ENCODE measurements around the gene TGIF1. TPM values are rescaled to one million over a fixed set of nuclear protein-coding genes. Genes with fewer than 3 reads are reported as not detected.

TGIF1 gene
- total and polyA plus RNA-seq, 10 of the 15 experiments (the other 5 are each of a cell fraction or from before 2014, with no cell fraction given), result 1.8 to 8.5 (median 6.4) TPM

GRCh38 chr18:3494569-3494968 is 44.6 kb downstream of the TGIF1 start:
- FAIRE-seq (no peak), ATAC-seq (peak; percentile 67), DNase-seq (ENCODE audit: low read depth, low spot score) (no peak)
- RAD21 ChIA-PET (ENCODE audit: unreplicated experiment), result interaction anchor here (1.3 to 3.3 kb wide), 3 partner anchors 32 to 171 kb away, joined by 4 to 18 read pairs (median 5); no protein-coding TSS in a partner anchor
- Histone ChIP-seq H3K9ac (ENCODE audit: control insufficient read depth, insufficient read depth, low read length) (no peak overlapping the region), H3K9me3 (replicated peaks; ENCODE audit: control insufficient read depth, insufficient read depth, low read length) (no peaks in the 10 kb centered on the region), H3K79me2 (ENCODE audit: control insufficient read depth, insufficient read depth, low read length) (no peaks in the 10 kb centered on the region), H3K4me3 (no peak overlapping the region), H3K4me2 (ENCODE audit: control insufficient read depth, insufficient read depth) (no peak overlapping the region), H3K36me3 (ENCODE audit: control insufficient read depth in 2 of 2, insufficient read depth in 2 of 2, low read length in 1 of 2) (no peaks in the 10 kb centered on the region), H2AFZ (ENCODE audit: control insufficient read depth, low read depth, low read length) (no peak overlapping the region), H3K27me3 (replicated peaks in 1 of 2; ENCODE audit: control insufficient read depth in 2 of 2, insufficient read depth in 2 of 2, low read length in 1 of 2) (peaks cover 0 to 11% of the 10 kb centered on the region in 2 experiments; a peak in 2 of 4 replicates), H4K20me1 (ENCODE audit: control insufficient read depth, insufficient read depth) (no peaks in the 10 kb centered on the region), H3K4me1 (ENCODE audit: control insufficient read depth, insufficient read depth, low read length) (no peaks in the 10 kb centered on the region), H3K27ac (ENCODE audit: control insufficient read depth, insufficient read depth) (no peak overlapping the region)
- POLR2A ChIA-PET, result interaction anchor here (0.9 kb wide), 1 partner anchor 40 kb away, joined by 3 read pairs; no protein-coding TSS in a partner anchor
- 61% methylated on average over 5 of the region's 5 CpGs for WGBS (ENCODE audit: insufficient coverage, insufficient replicate concordance, low lambda C conversion rate, missing lambda C conversion rate)
- in situ Hi-C loops (cut with MboI), result no loop called here
- SMC1A ChIA-PET (ENCODE audit: uncharacterized antibody, unreplicated experiment), result interaction anchor here (1.0 to 3.1 kb wide), 13 partner anchors 10 to 170 kb away, joined by 3 to 25 read pairs (median 6); no protein-coding TSS in a partner anchor
- BruUV-seq (replicated peaks), result no TSS peak
- no peak for TF ChIP-seq ZNF687 (IDR thresholded peaks at IDR 0.05)
- peak; percentile 11 to 43; a peak in 1 of 4 replicates for TF ChIP-seq BHLHE40 (IDR thresholded peaks at IDR 0.05; ENCODE audit: borderline replicate concordance in 1 of 2, low read depth in 2 of 2, low read length in 1 of 2)
- CTCF ChIA-PET, result interaction anchor here (0.7 to 2.1 kb wide), 5 partner anchors 16 to 1209 kb away, joined by 3 to 8 read pairs (median 5); no protein-coding TSS in a partner anchor
- intact Hi-C loops (cut with micrococcal nuclease; ENCODE audit: unreplicated experiment), result no loop called here

All from GM12878 (cell line).